ENCODE data around the gene DHX34.
"Not testable (repeated sequence)": the region's sequence is repeated elsewhere in the genome, so short reads cannot be mapped to it uniquely, and the experiment has no call there.

Gene DHX34

DNA sequence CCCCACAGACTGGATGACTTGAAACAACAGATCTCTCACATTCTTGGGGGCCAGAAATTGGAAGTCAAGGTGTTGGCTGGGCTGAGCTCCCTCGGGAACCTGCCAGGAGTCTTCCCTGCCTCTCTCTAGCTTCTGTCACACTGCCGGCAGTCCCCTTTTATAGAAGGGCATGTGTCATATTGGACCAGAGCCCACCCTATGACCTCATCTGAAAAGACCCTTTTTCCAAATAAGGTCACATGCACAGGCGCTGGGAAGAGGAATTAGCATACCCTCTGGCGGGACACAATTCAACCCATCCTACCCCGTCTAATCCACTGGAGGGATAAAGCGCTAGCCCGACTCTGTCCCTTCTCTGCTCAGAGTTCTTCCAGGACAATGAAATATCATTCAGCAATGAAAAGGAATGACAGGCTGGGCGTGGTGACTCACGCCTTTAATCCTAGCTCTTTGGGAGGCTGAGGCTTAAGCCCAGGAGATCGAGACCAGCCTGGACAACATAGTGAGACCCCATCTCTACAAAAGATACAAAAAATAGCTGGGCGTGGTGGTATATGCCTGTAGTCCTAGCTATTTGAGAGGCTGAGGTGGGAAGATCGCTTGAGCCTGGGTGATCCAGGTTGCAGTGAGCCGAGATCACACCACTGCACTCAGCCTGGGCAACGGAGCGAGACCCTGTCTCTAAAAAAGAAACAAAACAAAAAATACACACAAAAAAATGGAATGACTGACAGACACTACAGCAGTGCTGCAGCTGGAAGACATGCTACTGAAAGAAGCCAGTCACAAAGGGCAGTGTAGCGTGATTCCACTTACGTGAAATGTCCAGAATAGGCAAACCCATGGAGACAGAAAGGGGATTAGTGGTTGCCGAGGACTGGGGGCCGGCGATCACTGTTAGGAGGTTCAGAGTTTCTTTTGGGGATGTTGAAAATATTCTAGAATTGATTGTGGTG is 41.7 kb downstream of the DHX34 start:
- no peak for DNase-seq

DNA sequence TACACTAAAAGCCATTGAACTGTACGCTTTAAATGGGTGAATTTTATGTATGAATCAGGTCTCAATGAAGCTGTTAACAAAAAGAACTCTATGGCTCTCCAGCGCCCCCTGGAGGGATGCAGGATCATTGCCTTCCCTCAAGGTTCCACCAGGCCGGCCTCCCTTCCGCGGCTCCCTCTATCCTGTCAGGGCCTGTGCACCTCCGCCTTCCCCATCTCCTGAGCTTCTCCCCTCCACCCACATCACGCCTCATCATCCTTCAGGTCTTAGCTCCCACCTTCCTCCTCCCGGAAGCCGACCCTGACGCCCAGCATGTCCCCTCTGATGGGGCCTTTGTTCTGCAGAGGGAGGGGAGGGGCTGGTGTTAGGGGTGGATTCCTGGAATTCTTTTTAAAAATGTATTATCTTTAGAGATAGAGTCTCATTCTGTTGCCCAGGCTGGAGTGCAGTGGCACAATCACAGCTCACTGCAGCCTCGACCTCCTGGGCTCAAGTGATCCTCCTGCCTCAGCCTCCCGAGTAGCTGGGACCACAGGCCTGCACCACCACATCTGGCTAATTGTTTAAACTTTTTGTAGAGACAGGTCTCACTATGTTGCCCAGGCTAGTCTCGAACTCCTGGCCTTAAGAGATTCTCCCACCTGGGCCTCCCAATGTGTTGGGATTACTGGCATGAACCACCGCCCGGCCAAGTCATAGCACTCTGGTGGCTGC is 42.6 kb downstream of the DHX34 start:
- peak; percentile 31 for DNase-seq

- no peak for DNase-seq
Measured at GRCh38 chr19:47398707-47399597, 49.8 kb downstream of the DHX34 start.

GRCh38 chr19:47402504-47402903 is 53.4 kb downstream of the DHX34 start:
- DNase-seq = no peak

- no peak for DNase-seq
Measured at GRCh38 chr19:47404334-47405196, 55.5 kb downstream of the DHX34 start.

- DNase-seq = no peak
Measured at GRCh38 chr19:47405197-47405550, 56.1 kb downstream of the DHX34 start.

DNA sequence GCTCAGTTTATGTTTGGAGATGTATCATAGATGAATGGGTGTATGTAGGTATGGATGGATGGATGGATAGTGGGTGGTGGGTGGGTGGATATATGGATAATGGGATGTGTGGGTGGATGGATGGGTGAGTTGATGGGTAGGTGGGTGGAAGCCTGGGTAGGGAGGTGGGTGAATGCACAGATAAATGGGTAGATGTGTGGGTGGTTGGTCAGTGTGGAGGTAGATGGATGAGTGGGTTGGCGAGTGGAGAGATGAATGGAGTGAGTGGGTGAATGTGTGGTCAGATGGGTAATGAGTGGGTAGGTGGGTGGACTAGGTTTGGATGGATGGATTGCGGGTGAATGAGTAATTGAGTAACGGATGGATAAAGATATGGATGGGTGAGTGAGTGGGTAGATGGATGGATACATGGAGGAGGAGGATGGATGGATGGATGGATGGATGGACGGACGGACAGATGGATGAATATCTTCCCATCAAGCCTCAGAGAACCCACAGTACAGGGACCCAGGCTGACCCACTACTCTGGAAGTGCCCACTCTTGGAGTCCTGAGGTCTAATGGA is 56.8 kb downstream of the DHX34 start:
- no peak for DNase-seq

DNA sequence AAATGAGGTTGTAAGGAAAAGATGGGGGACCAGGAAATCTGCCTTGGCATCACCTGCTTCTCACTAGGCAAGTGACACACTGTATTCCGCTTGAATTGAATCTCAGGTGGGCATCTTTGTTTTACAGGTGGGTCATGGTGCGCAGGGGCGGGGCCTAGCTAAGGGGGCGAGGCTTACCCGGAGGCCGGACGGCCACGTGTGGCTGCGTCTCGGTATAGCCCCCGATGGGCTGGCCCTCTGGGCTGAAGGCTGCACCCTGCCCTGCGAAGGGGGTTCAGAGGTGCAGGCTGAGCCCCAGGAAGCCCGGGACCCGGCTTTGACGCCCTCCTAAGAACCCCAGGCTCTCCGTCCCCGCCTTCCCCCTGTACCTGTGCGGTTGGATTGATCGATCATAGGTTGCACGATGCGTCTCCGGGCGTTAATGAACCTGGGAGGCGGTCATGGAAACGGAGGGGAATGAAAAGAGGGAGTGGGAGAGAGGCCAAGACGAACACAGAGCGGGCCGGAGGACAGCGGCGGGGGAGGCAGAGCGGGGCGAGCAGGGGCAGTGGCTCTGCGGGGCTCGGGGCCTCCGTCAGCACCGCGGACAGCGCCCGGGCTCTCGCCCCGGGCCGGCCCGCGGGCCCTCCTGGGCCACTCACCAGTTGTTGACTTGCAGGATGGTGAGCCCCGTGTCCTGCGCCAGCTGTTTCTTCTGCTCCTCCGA is 57.7 kb downstream of the DHX34 start:
- no peak for DNase-seq

GRCh38 chr19:47407417-47407774 is 58.3 kb downstream of the DHX34 start:
- no peak for DNase-seq

DNA sequence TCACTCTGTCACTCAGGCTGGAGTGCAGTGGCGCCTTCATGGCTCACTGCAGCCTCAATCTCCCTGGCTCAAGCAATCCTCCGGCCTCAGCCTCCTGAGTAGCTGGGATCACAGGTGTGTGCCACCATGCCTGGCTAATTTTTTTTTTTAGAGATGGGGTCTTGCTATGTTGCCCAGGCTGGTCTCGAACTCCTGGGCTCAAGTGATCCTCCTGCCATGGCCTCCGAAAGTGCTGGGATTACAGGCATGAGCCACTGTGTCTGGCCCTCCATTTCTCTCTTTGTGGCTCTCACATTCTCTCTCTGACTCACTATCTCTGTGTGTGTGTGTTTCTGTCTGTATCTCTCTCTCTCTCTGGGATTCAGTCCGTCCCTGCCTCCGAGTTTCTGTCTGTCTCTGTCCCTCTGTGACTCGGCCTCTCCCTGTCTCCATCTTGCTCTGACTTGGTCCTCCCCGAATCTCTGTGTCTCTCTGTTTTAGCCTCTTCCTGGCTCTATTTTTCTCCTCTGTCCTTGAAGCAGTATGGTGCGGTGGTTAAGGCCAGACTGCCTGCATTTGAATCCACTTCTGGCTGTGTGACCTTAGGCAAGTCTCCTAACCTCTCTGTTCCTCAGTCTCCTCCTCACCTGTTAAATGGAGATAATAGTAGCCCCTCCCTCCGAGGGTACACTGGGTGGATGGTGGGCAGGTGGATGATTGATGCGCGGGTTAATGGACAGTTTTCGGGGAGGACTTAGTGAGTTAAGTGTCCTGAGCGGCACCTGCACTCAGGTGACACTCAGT is 59.2 kb downstream of the DHX34 start:
- DNase-seq = no peak

DNA sequence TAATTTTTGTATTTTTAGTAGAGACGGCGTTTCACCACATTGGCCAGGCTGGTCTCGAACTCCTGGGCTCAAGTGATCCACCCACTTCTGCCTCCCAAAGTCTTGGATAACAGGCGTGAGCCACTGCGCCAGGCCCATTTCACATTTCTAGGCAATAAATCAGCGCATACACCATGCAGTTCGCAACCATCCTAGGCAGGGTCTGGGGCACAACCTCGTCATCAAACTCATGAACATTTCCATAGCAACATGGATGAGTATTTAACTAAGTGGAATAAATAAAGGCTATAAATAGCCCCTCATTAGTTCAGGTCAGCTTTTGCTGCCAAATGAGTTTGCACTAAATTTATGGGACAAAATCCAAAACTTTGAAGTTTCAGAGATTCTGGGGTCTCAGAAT is 62.0 kb downstream of the DHX34 start:
- no peak for DNase-seq

DNA sequence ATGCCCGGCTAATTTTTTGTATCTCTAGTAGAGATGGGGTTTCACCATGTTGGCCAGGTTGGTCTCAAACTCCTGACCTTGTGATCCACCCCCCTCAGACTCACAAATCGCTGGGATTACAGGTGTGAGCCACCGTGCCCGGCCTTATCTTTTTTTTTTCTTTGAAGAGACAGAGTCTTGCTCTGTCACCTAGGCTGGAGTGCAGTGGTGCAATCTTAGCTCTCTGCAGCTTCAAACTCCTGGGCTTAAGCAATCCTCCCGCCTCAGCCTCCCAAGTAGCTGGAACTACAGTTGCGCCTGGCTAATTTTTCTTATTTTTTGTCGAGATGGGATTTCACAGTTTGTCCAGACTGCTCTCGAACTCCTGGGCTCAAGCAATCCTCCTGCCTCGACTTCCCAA is 62.6 kb downstream of the DHX34 start:
- DNase-seq = not testable (repeated sequence)

- DNase-seq = no peak
Measured at GRCh38 chr19:47413941-47414340, 64.8 kb downstream of the DHX34 start.

DNA sequence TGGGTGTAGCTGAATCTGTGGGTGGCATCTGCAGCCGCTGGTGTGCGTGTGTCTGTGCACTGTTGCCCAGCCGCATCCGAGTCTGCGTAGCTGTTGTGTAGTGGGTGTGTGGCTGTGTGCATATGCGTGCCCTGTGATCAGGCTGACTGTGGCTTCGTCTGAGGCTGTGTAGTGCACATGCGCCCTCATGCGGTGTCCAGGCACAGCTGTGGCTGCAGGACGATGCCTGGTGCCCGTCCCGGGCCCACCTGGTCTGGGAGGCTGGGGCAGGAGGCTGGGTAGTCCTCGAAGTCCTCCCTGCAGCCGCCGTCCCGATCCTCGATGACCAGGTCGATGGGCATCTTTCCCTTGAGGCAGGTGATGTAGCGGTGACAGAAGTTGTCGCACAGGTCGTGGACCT is 65.4 kb downstream of the DHX34 start:
- DNase-seq = no peak

GRCh38 chr19:47415953-47416642 is 67.0 kb downstream of the DHX34 start:
- DNase-seq = no peak

- no peak for DNase-seq
Measured at GRCh38 chr19:47416643-47416985, 67.5 kb downstream of the DHX34 start.

DNA sequence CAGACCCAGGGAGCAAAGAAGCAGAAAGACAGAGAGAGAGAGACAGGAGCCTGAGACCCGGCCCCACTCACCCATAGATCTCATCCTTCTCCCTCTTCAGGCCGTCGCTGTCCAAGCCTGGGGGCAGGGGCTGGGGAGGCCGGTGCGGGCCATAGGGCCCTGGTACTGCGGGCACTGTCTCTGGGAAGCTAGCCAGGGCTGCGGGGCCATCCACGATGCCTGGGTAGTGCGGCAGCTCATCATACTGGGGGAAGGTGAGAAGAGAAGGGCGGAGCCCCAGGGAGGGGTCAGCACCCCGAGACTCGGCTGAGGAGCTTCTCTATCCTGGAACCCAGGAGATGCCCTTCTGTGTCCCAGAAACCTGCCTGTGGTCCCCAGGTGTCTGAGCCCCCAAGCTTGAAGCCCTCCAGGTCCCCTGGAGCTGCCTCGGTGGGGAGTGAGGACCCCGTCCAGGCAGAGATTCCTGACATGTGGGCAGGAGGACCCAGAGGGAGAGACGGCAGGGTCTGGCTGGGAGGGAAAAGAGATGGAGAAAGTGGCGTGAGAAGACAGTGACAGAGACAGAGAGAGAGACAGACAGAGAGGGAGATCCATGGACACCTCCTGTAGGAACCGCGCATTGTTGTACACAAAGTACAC is 68.1 kb downstream of the DHX34 start:
- DNase-seq = no peak

DNA sequence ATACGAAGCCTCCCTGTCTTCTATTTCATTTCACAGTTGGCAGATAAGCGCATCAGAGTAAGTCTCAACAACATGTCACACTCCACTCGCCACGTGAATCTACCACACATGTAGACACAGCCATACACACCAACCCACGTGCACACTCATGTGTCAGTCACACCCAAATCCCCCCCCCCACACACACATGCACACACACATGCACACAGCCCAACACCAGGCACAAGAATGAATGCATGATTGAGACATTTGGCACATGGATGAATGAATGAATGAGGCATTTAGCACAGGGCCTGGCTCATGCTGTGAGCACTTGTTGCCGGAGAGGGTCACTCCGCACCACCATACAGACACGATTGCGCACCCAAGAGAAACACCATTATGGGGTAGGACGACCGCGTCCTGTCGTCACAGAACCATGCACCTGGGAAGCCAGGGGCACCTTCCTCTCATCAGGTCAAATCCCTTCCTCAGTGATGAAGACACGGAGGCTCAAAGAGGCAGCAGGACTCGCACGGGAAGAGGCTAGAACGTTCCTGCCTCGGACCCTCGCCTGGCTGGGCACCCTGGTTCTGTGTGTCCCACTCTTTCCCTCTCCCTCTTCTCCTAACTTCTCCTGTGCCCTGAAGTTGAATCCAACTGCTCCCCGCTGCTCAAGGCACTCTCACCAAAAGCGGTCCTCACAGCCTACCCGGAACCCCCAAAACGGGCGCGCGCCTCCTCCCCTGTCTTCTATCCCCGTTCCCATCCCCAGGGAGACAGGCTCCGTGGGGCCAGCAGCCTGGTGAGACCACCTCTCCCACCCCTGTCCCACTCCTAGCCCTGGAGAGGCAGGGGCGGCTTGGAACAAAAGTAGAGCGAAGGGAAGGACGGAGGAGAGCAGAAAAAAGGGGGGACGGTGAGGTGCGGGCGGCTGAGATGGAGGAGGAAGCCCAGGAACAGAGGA is 68.9 kb downstream of the DHX34 start:
- DNase-seq = no peak

Measured in NCI-H774 (cell line).